HG02678 (cell line): ENCODE results near the gene GCSAML.
"Not testable (repeated sequence)": the region's sequence is repeated elsewhere in the genome, so short reads cannot be mapped to it uniquely, and the experiment has no call there.

Experiments
- ATAC-seq: cut with Tn5 transposase; IDR thresholded peaks from one replicate; pipeline ENCODE4 v1.9.1; 2021; ENCODE audit warnings: mild to moderate bottlenecking, moderate library complexity; ENCODE audit not compliant: unreplicated experiment

Gene GCSAML

DNA sequence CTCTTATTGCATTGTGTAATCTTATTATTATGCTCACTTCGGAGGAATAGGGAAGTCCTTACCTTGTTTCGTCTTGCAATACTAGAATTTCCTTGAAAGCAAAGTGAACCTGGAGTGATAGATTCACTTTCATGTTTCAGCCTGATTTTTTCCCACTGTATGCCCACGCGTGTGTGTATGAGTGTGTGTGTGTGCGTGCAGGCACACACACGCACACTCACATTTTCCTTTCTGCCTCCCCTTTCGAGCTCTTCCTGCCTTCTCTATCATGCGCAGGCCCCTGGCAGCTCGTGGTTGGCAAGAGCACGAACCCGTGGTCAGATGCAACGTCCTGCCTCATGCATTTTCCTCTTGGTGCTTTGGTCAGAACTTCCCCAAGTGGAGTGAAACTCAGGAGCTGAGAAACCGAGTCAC is at the start of gene GCSAML:
Gene GCSAML, plus strand, starts transcription at position 366 of the 414 bp plus-strand sequence. CDS start 58 bp downstream, outside the sequence.
- ATAC-seq: no peak

DNA sequence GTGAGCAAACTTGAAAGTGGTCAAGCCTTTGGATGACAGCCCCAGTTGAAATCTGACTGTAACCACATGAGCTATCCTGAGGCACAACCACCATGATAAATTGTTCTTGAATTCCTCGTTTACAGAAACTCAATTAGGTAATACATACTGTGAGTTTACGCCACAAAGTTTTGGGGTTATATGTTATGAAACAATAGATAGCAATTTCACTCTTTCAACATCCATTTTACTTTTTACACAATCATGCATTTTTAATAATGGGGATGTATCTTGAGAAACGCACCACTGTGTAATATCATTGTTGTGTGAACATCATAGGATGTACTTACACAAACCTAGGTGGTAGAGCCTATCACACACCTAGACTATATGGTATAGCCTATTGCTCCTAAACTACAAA is 48.1 kb upstream of the GCSAML start:
- ATAC-seq: no peak

DNA sequence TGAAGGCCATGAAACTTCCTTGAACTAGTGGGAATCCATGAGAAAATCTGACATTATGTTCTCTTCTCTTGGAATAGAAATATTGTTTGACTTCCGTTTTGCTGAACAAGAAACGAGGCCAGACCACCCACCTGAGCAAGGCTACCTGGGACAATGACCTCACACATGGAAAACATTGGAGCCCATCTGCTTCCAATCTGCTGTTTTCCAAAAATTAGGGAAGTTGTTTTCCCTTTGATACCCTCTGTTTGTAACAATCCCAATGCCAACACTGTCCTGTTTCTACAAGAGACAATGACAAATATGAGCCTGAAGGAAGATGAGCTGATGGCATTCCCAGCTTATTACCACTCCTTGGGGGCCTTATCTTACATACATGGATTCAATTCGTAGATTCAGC is 42.1 kb upstream of the GCSAML start:
- no peak for ATAC-seq

DNA sequence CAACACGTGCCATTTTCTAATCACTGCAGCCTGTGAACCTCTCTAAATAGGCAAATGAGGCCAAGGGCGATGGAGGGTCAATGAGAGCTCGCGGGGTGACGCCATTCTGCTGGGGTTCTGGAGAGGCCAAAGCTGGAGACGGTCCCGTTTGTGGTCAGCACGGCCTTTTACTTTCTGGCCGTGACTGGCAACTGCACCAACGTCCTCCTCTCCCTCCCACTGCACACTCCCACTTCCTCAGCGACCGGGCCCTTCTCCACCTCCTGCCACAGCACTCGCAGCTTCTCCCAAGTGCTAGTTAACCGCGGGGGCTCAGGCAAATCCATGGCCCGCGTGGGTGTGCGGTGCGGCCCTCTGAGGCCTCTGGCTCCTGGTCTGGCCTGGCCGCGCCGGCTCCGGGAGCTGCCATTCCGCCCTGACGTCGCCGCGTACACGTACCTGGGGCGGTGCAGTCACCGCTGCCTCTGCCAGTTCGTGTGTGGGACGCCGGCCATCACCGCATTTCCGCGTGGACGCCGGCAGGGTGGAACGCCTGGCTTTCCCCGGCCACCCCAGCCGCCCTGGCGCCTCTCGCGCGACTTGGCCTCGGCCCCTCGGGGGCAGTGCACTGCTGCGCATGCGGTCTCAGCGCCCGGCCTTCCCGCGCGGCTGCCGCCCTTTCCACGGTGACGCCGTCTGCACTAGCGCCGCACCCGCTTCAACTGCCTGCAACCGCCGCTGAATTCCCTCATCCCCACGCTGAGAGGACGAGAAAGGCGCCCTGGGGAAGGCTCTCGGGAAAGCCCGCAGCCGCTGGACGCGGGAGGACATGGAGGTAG is 30.9 kb upstream of the GCSAML start:
- no peak for ATAC-seq

DNA sequence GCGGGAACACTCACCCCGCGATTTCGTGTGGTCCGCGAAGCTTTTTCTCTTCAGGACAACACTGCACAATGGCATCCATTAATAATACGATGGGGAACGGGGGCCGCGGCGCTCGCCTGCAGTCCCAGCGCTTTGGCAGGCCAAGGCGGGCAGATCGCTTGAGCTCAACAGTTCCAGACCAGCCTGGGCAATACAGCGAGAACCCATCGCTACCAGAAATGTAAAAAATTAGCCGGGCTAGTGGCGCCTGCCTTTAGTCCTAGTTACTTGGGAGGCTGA is 30.4 kb upstream of the GCSAML start:
- ATAC-seq: no peak

DNA sequence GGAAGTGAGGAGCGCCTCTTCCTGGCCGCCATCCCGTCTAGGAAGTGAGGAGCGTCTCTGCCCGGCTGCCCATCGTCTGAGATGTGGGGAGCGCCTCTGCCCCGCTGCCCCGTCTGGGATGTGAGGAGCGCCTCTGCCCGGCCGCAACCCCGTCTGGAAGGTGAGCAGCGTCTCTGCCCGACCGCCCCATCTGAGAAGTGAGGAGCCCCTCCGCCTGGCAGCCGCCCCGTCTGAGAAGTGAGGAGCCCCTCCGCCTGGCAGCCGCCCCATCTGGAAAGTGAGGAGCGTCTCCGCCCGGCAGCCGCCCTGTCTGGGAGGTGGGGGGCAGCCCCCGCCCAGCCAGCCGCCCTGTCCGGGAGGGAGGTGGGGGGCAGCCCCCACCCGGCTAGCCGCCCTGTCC is 27.0 kb upstream of the GCSAML start:
- not testable (repeated sequence) for ATAC-seq

DNA sequence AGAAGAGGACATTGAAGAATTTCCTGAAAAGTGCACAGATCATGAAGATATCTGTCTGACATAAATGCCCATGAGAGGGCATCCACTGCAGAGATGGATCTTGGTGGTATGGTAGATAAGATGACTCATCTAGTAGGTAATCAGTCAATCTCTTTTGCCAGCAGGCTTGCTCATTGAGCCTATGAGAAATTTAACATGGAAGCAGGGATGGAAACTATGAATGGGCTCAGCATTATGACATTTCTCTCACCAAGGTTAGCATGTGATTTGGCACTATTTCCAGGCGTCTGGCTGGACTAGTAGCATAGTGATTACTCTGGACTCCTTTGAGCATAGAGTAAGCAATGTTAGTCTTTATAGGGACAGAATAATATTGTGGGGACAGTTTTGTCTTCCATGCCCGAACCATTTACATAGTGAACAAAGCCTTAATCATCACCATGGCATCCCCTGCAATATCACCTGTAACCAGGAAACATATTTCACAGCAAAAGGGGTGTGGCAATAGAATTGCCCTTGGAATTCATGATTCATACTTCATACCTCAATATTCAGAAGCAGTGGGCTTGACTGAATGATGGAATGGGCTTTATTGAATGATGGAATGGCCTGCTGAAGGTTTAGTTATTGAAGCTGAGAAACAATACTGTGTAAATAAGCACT is 20.0 kb upstream of the GCSAML start:
- no peak for ATAC-seq

DNA sequence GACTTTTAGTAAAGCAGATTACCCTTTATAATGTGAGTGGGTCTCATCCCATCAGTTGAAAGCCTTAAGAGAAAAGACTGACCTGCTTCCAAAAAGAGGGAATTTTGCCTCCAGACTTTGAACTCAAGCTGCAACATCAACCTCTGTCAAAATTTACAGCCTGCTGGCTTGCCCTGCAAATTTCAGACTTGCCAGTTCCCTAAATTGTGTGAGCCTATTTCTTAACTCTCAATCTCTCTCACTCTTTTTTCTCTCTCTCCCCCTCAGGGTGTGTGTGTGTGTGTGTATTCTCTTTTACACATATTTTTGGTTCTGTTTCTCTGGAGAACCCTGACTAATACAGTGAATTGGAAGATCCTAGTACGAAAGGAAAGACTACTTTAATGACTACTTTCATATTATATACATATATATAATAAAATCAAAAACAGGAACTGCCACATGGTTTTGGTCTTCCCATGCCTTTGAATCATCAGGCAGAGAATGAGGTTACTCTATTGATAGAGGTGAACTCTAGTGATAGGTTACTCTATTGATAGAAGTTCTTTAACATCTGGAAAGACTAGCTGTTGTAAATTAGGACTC is 19.1 kb upstream of the GCSAML start:
- no peak for ATAC-seq

DNA sequence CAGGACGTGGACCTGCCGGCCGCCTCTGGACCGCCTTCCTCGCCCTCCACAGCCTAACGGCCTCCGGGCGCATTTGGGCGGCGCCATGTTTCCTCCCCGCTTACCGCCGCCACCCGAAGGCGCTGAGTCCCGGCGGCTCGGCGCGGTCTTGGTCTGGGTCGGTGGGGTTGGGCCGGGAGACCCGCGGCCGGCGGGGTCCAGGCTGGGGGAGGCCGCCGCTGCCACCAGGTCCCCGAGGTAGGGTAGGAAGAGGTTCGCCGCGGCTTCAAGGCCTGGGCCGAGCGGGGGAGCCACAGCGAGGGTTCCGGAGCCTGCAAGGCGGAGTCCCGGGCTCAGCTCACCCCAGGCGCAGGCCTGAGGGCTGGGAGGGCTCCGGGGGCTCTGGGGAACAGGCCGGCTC is 18.1 kb upstream of the GCSAML start:
- no peak for ATAC-seq

DNA sequence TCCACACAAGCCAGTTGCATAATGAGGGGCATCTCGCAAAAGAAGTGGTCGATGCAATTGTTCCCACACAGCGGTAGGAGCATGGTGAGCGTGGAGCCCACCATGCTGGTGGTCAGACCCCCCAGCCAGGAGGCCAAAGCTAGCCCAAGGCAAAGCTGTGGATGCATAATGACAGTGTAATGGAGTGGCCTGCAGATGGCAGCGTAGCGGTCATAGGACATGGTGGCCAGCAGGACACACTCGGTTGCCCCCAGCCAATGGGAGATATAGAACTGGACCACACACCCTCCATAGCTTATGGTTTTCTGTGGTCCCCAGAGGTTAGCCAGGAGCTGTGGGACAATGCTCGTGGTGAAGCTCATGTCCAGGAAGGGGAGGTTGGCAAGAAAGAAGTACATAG is 17.0 kb upstream of the GCSAML start:
- ATAC-seq: no peak

DNA sequence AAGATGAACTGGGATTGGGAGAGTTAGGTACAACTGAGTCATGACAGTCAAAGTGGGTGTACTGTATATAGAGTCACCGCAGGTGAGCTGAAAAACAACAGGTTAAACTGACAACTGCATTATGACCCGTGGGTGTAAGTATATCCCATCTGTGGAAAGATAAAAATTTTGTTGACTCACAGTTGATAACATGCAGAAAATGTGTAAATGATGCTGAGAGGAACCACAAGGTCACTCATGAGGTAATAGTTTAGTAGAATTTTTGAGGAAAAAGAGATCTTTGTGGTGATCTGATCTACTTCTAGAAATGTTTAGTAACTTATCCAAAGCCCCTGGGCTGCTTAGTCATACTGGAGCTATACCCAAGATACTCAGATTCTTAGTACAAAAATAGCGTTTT is 13.5 kb upstream of the GCSAML start:
- ATAC-seq: no peak

DNA sequence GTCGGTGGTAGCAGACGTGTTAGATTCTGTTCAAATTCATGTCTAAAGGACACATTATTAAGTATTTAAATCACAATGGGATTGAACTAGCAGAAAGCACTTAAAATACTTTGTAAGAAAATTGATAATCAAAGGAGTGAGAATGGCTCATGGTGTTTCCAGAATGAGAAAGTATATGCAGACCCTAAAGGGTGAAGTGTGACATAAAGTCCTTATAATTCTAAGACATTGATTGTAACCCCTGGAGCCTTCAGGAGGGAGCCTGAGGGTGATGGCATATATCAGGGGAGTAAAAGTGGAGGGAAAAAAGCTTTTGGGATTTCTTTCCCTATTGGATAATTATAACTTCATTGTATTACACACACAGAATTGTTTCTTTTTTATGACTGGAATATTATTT is 12.6 kb upstream of the GCSAML start, which contains the start of gene OR2C3:
Gene OR2C3, minus strand, starts transcription at position 101 of the 400 bp plus-strand sequence. CDS start 3,929 bp downstream, outside the sequence.
- ATAC-seq: no peak

DNA sequence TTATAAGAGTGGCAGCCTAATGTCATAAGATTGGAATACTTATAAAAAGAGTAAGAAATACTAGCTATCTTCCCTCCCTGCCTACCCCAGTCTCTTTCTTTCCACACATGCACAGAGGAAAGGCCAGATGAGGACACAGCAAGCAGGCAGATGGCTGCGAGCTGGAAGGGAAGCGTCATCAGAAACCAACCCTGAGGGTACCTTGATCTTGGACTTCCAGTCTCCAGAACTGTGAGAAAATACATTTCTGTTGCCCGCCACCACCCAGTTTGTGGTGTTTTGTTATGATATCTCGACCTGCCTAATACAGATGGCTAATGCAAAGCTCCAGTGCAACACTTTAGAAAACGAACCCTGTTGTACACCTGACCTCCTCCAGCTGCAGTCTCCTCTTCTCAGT is 10.4 kb upstream of the GCSAML start:
- no peak for ATAC-seq

DNA sequence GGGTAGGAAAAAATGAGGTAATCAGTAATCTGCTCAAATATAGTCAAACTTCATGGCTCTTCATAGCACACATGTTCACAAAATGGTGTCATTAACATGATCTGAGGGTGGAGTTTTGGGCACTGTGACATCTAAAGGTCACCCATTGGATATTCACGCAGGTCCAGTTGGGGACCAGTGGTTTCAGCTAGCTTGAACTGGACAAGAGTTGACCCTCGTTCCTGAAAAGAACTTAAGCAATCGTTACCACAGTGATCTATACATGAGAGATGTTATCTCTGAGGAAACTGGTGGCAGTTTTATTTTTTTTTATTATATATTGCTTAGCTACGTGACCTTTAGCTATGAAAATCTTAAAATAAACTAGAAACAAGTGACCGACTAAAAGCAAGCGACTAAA is 9.7 kb upstream of the GCSAML start:
- no peak for ATAC-seq

DNA sequence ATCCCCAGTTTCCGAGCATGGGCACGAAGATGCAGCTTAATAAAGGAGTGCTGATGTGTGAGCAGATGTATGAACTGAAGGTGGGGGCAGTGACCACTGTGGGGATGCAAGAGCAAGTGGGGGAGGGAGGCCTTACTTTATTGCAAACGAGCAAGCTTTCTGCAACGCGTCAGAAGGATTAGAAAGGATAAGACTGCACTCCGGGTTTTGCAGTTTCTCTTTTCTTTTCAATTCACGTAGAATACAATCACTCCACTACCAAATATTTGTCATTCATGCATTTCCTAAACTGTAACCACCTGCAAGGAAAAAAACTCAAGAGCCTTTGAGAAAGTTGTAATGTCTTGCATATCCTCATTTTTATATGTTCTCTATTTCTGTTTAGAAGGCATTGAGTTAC is 8.4 kb upstream of the GCSAML start:
- ATAC-seq: no peak

DNA sequence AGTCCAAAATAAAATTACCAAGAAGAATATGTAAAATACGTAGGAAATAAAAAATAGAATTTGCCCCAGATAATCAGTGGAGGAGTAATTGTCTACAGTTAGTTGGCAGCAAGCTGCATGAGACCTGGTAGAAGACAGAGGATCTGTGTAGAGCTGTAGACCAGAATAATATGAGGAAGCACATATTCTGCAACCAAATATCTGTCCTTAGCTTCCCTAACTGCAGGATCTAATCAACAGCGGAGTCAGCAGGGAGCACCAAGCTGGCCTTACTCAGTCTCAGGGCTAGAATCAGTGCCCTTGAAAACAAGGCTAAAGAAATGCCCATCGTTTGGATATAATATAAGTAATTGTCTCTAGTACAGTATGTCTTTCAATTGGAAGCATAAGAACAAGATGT is 6.1 kb upstream of the GCSAML start:
- no peak for ATAC-seq

DNA sequence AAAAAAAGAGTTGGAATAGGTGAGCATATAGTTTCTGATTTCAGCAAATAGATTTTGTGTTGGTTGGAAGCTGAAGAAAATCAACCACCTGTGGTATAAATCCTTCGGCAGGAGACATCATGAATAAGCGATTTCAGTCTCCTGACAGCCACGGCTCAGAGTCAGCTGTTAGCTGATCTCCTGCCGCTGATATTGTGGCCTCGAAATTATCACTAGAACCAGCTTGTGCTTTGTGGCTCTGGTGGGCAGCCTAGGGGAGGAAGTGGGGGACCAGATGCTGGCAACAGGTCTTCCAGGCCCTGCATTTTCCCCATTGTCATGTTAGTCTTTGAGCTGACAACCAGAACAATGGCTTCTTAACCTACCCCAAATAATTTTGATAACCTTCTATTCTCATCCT is 842 bp upstream of the GCSAML start:
- ATAC-seq: no peak

DNA sequence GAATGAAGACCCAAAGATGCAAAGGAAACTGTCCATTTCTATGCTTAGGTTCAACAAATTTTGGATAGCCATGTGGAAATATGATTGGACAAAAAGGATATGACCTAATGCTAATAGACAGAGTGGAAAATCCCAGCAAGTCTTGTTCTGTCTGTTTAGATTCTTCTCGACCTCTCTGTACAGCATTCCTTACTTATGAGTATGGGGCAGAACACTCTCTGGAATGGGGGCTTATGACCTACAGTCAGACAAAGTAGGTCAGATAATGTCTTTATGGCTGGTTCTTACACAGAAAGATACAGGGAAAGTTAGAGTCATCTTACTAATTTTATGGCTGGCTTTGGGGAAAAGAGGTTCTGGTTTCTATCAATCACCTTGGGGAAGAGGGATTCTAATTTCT is 2.8 kb downstream of the GCSAML start:
- ATAC-seq: no peak

DNA sequence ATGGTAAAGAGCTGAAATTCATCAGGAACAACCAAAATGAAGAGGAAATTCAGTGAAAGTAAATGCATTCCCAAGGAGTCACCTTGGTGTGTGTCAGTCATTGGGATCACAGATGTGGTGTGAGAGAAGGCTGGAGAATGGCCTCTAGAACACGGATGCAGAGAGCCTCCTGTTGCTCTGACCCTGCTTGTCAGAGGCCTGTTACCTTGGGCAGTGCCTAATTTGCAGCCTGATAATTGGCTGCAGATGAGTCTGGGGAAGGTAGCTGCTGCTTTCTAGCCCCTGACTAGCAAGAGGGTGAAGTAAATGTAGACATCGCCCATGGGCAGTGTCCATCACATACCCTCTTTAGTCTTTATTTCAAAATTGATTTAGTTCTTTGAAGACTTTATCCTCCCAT is 3.3 kb downstream of the GCSAML start:
- no peak for ATAC-seq

DNA sequence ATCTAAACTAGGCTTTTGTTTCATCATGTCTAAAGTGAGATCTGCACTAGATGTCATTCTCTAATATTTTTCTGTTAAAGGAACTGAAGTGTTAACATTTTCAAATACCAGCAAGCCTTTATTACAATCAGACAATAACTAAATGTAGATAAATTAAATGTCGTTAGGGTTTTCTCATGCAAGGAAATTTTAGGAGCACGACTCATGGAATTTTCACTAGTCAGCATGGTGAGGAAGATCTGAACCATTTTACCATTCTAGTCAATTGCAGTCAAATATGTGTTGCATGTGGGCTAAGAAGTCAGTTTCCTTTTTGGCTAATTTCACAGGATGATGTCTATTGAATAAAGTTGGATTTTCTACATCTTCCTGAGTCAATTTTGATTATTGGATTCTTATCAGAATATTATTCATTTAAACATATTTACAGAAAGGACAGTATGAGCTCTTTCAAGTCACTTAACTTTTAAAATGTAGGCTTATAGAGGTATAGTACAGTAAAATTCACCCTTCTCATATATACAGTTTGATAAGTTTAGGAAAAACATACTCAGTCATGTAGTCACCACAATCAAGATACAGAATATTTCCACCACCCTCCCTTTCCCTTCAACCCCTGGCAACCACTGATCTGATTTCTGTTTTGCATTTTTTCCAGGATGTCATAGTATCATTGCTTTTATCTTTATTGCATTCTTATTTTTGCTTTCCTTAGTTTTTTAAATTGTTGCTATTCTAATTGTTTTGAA is 9.2 kb downstream of the GCSAML start:
- no peak for ATAC-seq

DNA sequence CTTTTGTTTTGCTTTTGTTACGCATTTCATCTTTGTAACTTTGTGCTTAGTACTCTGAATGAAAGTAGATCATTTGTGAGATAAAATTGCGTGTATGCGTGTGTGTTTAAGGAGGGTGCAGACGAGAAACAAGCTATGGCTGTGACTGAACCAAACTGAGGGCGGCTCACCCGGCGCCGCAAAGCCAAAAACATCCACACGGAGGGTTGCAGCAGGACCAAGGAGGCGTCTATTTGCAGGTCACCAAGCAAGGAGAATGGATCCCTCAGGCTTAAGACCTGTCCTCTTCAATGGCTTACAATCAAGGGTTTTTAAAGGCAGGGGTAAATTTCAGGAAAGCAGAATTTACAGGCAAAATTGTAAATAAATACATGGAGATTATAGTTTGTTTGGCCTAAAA is 12.8 kb downstream of the GCSAML start:
- ATAC-seq: no peak

DNA sequence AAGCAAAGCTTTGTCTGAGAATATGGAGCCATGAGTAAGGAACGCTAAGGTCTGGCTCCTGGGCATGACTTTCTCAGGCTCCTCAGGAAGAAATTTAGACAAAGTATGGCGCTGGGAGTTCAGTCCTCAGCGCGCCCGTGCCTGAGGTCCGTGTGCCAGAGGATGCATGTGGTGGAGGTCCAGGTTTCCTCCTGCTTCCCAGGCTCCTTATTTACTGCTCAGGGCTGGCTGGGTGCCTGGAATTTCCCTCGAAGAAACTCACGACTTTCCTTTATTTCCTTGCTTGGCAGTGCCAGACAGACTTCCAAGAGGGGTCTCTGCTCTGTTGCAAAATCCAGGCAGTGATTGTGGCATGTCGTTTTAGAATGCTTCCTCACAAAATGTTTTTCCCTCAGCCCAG is 13.3 kb downstream of the GCSAML start:
- ATAC-seq: no peak
